Adipose tissue (tissue), 3 donors: ENCODE measurements around the gene ABCB1. TPM values are rescaled to one million over a fixed set of nuclear protein-coding genes. Genes with fewer than 3 reads are reported as not detected.

Experiments used
- polyA plus RNA-seq, 3 donors: library from polyadenylated mRNA; stranded (reverse); fragments of 200-250 nt; gene quantifications; one replicate each; pipeline ENCODE4 v1.2.3, GENCODE V29; 2013
- donor health status: healthy with polysubstance abuse.
- donor health status: Bipolar disorder and iron deficiency.
- donor health status: healthy.

ABCB1 gene
- polyA plus RNA-seq, 3 donors = 0.69 to 3.2 (median 0.90) TPM

Other genes starting within 250 kb of the ABCB1 start
- gene ABCB4, start 125.2 kb downstream of the ABCB1 start, polyA plus RNA-seq = under 1 TPM in 2 of 3 donors, not detected in 1; 0.06 to 0.27 TPM
- 1 to 10 TPM in 2 of 3 donors, under 1 TPM in 1; 0.21 to 1.9 (median 1.2) TPM for gene RUNDC3B, start 27.5 kb upstream of the ABCB1 start, polyA plus RNA-seq